Measurements from ENCODE around the gene DNAJC15. TPM values are rescaled to one million over a fixed set of nuclear protein-coding genes. Genes with fewer than 3 reads are reported as not detected.

The DNAJC15 gene
- total and polyA plus RNA-seq, 2 of the 8 experiments (the other 6 are each of a cell fraction or from before 2014, with no cell fraction given), result 5.8 to 20.8 TPM

GRCh38 chr13:43141685-43142084, 118.3 kb downstream of the DNAJC15 start:
- Histone ChIP-seq H3K9me3 (ENCODE audit: insufficient read depth in 2 of 2, low read depth in 1 of 2, low read length in 1 of 2) (no peaks in the 10 kb centered on the region), H3K23ac (ENCODE audit: insufficient read length) (no peak overlapping the region), H2BK20ac (ENCODE audit: low read length) (no peak overlapping the region), H3K9ac (replicated peaks in 1 of 4; ENCODE audit: extremely low read depth in 1 of 4, low read depth in 3 of 4, low read length in 3 of 4) (no peak overlapping the region), H4K5ac (ENCODE audit: insufficient read length, low read depth, low read length) (no peak overlapping the region), H3K18ac (ENCODE audit: extremely low read depth, low read length) (peak overlapping the region; percentile 36; the same call in 1 of the 2 replicates), H3K79me2 (ENCODE audit: control insufficient read depth in 1 of 2, insufficient read depth in 2 of 2, low read length in 2 of 2) (no peaks in the 10 kb centered on the region), H2BK12ac (ENCODE audit: low read depth, low read length) (no peak overlapping the region), H3K4me1 (replicated peaks in 1 of 4; ENCODE audit: control insufficient read depth in 3 of 4, insufficient read depth in 4 of 4, low read length in 3 of 4) (peaks cover 0 to 9% (median 7%) of the 10 kb centered on the region in 4 experiments; a peak in 4 of 7 replicates), H3K14ac (ENCODE audit: insufficient read length) (no peak overlapping the region), H2BK15ac (ENCODE audit: low read length) (no peak overlapping the region), H3K27ac (ENCODE audit: low read depth, low read length) (no peak overlapping the region), H3K79me1 (ENCODE audit: low read depth, low read length) (no peaks in the 10 kb centered on the region), H3K4ac (replicated peaks; ENCODE audit: insufficient read length, low read depth, low read length) (no peak overlapping the region), H3K4me2 (ENCODE audit: insufficient read depth in 1 of 2, low read depth in 2 of 2, low read length in 2 of 2) (peak overlapping the region; percentile 6 to 46; a peak in 1 of 4 replicates), H3K56ac (replicated peaks; ENCODE audit: insufficient read length, low read depth, low read length) (no peak overlapping the region), H3K23me2 (ENCODE audit: low read depth, low read length) (no peaks in the 10 kb centered on the region), H2BK5ac (ENCODE audit: low read depth, low read length) (no peak overlapping the region), H3K4me3 (ENCODE audit: extremely low read depth in 1 of 4, insufficient read depth in 2 of 4, low read depth in 3 of 4, low read length in 4 of 4) (peak overlapping the region in 2 of 4 experiments; percentile 2 to 25; a peak in 1 of 8 replicates), H3K36me3 (ENCODE audit: control insufficient read depth in 2 of 4, insufficient read depth in 4 of 4, low read length in 3 of 4) (no peaks in the 10 kb centered on the region), H2AFZ (ENCODE audit: low read length) (no peak overlapping the region), H2BK120ac (replicated peaks; ENCODE audit: low read depth, low read length) (no peak overlapping the region), H3K27me3 (replicated peaks in 1 of 4; ENCODE audit: control insufficient read depth in 3 of 4, extremely low read depth in 1 of 4, insufficient read depth in 3 of 4, low read length in 3 of 4) (no peaks in the 10 kb centered on the region), H2AK5ac (ENCODE audit: low read depth, low read length) (no peak overlapping the region), H4K91ac (replicated peaks; ENCODE audit: insufficient read length, low read length) (no peak overlapping the region), H4K20me1 (replicated peaks in 1 of 2; ENCODE audit: control insufficient read depth in 1 of 2, insufficient read depth in 2 of 2, low read length in 2 of 2) (no peaks in the 10 kb centered on the region), H4K8ac (ENCODE audit: extremely low read depth, insufficient read depth, low read length) (no peak overlapping the region)
- DNase-seq (ENCODE audit: low read depth in 1 of 2, low spot score in 2 of 2) (no peak), FAIRE-seq (peak; percentile 36)
- CTCF ChIA-PET (ENCODE audit: partially characterized antibody), result interaction anchor here (1.3 to 2.5 kb wide), 4 partner anchors 9 to 172 kb away, joined by 4 to 7 read pairs (median 6); no protein-coding TSS in a partner anchor
- 76% methylated on average over 4 of the region's 4 CpGs; no CpG with 5 or more reads in 1 of the 2 experiments for WGBS, 2 experiments (ENCODE audit: extremely low coverage in 1 of 2, insufficient coverage in 1 of 2, insufficient read length in 1 of 2, insufficient replicate concordance in 2 of 2, low coverage in 1 of 2, low lambda C conversion rate in 2 of 2, missing lambda C conversion rate in 1 of 2)
- POLR2A ChIA-PET (ENCODE audit: partially characterized antibody), result interaction anchor here (2.9 kb wide), 1 partner anchor 9 kb away, joined by 11 read pairs; no protein-coding TSS in a partner anchor
- no peak for TF ChIP-seq KDM4A (IDR thresholded peaks at IDR 0.05; ENCODE audit: low read depth, low read length, severe bottlenecking)
- TF ChIP-seq RXRA (IDR thresholded peaks at IDR 0.05; ENCODE audit: insufficient read depth, low read depth, low read length), result no peak
- no peak for TF ChIP-seq TAF1 (IDR thresholded peaks at IDR 0.05; ENCODE audit: low read depth, low read length)
- no peak for TF ChIP-seq RFX5 (IDR thresholded peaks at IDR 0.05; ENCODE audit: borderline replicate concordance, low read depth, low read length)
- TF ChIP-seq RNF2 (IDR thresholded peaks at IDR 0.05; ENCODE audit: borderline replicate concordance, low read depth, low read length, missing control alignments, poor library complexity, severe bottlenecking), result no peak
- no peak for TF ChIP-seq SAP30 (IDR thresholded peaks at IDR 0.05; ENCODE audit: insufficient read depth, insufficient replicate concordance, low read length)
- no peak for TF ChIP-seq NRF1 (IDR thresholded peaks at IDR 0.05; ENCODE audit: low read depth, low read length)
- no peak for TF ChIP-seq ATF2 (IDR thresholded peaks at IDR 0.05; ENCODE audit: low read length)
- TF ChIP-seq SIRT6 (IDR thresholded peaks at IDR 0.05; ENCODE audit: low read length), result no peak
- TF ChIP-seq ASH2L (IDR thresholded peaks at IDR 0.05; ENCODE audit: low read length), result no peak
- no peak for TF ChIP-seq MAX (IDR thresholded peaks at IDR 0.05)
